Heart left ventricle (tissue), 16 donors: ENCODE measurements around the gene KRT81. TPM values are rescaled to one million over a fixed set of nuclear protein-coding genes. Genes with fewer than 3 reads are reported as not detected.
"Not testable (repeated sequence)": the region's sequence is repeated elsewhere in the genome, so short reads cannot be mapped to it uniquely, and the experiment has no call there.

Experiments used
- ATAC-seq, 4 donors: fragments of 200-7000 bp; cut with Tn5 transposase; one replicate each; pipeline ENCODE4 v1.9.1; 2020 to 2022; ENCODE audit warnings: moderate library complexity in 4 of 4, mild to moderate bottlenecking in 3 of 4, moderate number of reproducible peaks in 1 of 4
- DNase-seq, 5 donors: peaks; one replicate each; pipeline ENCODE4 v3.0.0-alpha.2; 2020
- H3K27ac ChIP-seq, 12 donors: fragments of 200-600 bp; sonication (generic) in 4 of 12; one replicate each; pipeline versions ENCODE4 v1.5.0 to v1.8.0; 2016 to 2022; ENCODE audit warnings: mild to moderate bottlenecking in 2 of 12
- H3K27me3 ChIP-seq, 9 donors: fragments of 200-600 bp; sonication (generic) in 2 of 9; one replicate each; pipeline versions ENCODE4 v1.5.1 to v1.8.0; 2016 to 2022; ENCODE audit warnings: mild to moderate bottlenecking in 3 of 9
- H3K36me3 ChIP-seq, 9 donors: fragments of 200-600 bp; sonication (generic) in 2 of 9; one replicate each; pipeline versions ENCODE4 v1.5.0 to v1.8.0; 2018 to 2022; ENCODE audit warnings: mild to moderate bottlenecking in 2 of 9
- H3K4me1 ChIP-seq, 12 donors: fragments of 200-600 bp; sonication (generic) in 4 of 12; one replicate each; pipeline versions ENCODE4 v1.5.0 to v1.8.0; 2016 to 2022; ENCODE audit warnings: mild to moderate bottlenecking in 3 of 12
- H3K4me3 ChIP-seq, 12 donors: fragments of 200-600 bp; sonication (generic) in 4 of 12; one replicate each; pipeline versions ENCODE4 v1.5.0 to v1.8.0; 2017 to 2022; ENCODE audit warnings: mild to moderate bottlenecking in 9 of 12, moderate library complexity in 4 of 12
- H3K9me3 ChIP-seq, 12 donors: fragments of 200-600 bp; sonication (generic) in 4 of 12; one replicate each; pipeline versions ENCODE4 v1.5.0 to v1.8.0; 2016 to 2022; ENCODE audit warnings: mild to moderate bottlenecking in 1 of 12
- POLR2A ChIP-seq, 2 donors: fragments of 450-650 bp; IDR thresholded peaks; one replicate each; pipeline ENCODE4 v1.6.1; 2017; ENCODE audit warnings: antibody characterized with exemption in 2 of 2, mild to moderate bottlenecking in 2 of 2, moderate library complexity in 2 of 2
- WGBS, 4 donors: extraction: QIAGEN DNeasy Blood & Tissue Kit in 2 of 4; methylation state at CpG; one replicate each; pipeline versions ENCODE4 v1.1.5 to v1.1.7; 2013 to 2018; 5-methylcytosine and 5-hydroxymethylcytosine counted together
- intact Hi-C, 10 donors: fragments of 100-400 bp; cut with DNase I; formaldehyde crosslinking; loops; one replicate each; pipeline versions ENCODE4 v1.11.1 to v1.14.2; 2022
- polyA plus RNA-seq, 2 donors: library from polyadenylated mRNA; stranded (reverse); fragments of 200-250 nt; gene quantifications; one replicate each; pipeline ENCODE4 v1.2.3, GENCODE V29; 2013
- total RNA-seq, 9 donors: library from RNA; depleted of rRNA in 2 of 9; stranded (reverse); fragments of >200 nt in 2 of 9; fragmentation: NEBNext Ultra II Directional in 3 of 9; extraction: Animal tissue kit (Norgen Biotek cat#: 25700) in 3 of 9; gene quantifications; one replicate each; pipeline versions ENCODE4 v1.1.0 to v1.2.4, GENCODE V29; 2016 to 2023
- TF ChIP-seq, protein P1 (sequence below), 12 donors: fragments of 200-600 bp; sonication (generic) in 4 of 12; IDR thresholded peaks; one replicate each; pipeline versions ENCODE4 v1.5.0 to v1.8.0; 2018 to 2022; ENCODE audit warnings: antibody characterized with exemption in 12 of 12, mild to moderate bottlenecking in 5 of 12
- donor health status: ischemic (EF 13 %, LVEDD 7.1; RV severe dilation, severe dysfunction).
- donor health status: healthy with polysubstance abuse.
- donor health status: DM: no; HTN: yes; CAD: no.
- donor health status: DM: no; HTN: no; CAD: no.
- donor health status: ischemic (EF 25% LVEDD 6.9; RV normal size, moderate dysfunction).
- donor health status: ischemic (EF 25% LVEDD 5.7; RV mildly dilated, moderate dysfunction).
- donor health status: healthy.
- donor health status: DM: yes; HTN: yes; CAD: no.
- donor health status: ischemic (EF 35%, LVEDD 5.7; RV mildly dilated, moderate dysfunction).
- donor health status: nonischemic (EF 11% LVEDD 7.7; RV severe dilation, severe dysfunction).
- donor health status: DM: yes; HTN: yes; CAD: no.
- donor health status: PGD.
- donor health status: ischemic (EF 29% LVEDD 5.4; RV normal size, mild dysfunction).
- donor health status: nonischemic (EF 23%, LVEDD 6.1; RV moderate dilation, normal function).

KRT81 gene
- total and polyA plus RNA-seq, 11 donors: not detected

DNA sequence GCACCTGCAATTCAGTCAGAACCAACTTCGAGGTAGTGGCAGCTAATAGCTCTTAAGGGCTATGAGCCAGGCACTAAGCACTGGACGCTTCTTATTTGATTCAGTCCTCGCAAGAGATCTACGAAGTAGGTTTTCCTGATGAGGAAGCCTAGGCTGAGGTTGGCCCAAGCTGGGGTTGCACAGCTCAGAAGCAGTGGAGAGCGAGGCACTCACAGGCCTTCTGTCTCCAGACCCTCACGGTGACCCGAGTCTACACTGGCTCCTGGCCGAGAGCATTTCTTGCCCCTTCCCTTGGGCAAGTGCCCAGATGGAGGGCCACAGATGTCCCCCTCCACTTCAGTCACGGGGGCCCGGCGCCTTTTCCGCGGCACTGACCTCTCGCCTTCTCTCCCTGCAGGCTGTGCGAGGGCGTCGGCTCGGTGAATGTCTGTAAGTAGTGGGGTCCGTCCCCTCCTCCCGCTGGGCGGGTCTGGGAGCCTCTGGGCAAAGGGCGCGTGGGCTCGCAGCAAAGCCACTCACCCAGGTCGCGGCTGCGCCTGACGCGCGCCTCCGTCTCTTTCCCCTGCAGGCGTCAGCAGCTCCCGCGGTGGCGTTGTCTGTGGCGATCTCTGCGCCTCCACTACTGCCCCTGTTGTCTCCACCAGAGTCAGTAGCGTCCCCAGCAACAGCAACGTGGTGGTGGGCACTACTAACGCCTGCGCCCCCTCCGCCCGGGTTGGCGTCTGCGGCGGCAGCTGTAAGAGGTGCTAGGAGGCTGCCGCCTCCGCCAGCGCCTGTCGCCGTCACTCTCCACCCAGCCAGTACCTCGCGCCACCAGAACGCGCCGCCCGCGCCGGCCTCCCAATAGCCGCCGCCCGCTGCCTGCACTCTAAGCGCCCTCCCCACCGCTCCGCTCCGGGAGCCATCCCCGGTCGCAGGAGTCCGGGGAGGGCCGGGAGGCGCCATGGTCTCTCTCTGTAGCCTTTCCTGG, 16.8 kb upstream of the KRT81 start:
- intact Hi-C loops: no loop called here
- H3K27ac ChIP-seq: peak overlapping the region in 1 of 12 donors; percentile 30

DNA sequence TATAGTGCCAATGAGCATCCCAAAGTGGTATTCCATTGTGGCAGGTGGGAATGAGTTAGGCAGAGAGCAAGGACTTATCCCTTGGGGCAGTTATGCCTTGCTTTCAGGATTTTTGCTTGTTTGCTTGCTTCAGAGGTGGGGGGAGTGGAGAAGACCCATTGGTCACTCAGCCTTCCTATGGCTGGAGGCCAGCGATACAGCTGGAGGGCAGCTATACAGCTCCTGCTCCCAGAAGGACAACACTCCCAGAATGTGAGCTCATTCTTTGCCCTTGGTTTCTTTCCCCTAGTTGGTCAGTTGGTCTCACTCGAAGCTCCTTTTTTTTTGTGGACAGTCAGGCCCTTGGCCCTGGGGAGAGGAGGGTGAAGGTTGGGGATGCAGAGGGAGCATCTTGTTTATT, 15.4 kb upstream of the KRT81 start:
- DNase-seq (no peak), ATAC-seq (no peak)
- WGBS, 4 donors: 82 to 88% (median 85%) methylated on average over 2 of the region's 2 CpGs
- H3K4me1 ChIP-seq: peaks cover 0 to 19% (median 0%) of the 10 kb centered on the region in 12 donors
- no peaks in the 10 kb centered on the region for H3K9me3 ChIP-seq
- H3K36me3 ChIP-seq: no peaks in the 10 kb centered on the region
- TF ChIP-seq, protein P1, sequence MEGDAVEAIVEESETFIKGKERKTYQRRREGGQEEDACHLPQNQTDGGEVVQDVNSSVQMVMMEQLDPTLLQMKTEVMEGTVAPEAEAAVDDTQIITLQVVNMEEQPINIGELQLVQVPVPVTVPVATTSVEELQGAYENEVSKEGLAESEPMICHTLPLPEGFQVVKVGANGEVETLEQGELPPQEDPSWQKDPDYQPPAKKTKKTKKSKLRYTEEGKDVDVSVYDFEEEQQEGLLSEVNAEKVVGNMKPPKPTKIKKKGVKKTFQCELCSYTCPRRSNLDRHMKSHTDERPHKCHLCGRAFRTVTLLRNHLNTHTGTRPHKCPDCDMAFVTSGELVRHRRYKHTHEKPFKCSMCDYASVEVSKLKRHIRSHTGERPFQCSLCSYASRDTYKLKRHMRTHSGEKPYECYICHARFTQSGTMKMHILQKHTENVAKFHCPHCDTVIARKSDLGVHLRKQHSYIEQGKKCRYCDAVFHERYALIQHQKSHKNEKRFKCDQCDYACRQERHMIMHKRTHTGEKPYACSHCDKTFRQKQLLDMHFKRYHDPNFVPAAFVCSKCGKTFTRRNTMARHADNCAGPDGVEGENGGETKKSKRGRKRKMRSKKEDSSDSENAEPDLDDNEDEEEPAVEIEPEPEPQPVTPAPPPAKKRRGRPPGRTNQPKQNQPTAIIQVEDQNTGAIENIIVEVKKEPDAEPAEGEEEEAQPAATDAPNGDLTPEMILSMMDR (IDR thresholded peaks at IDR 0.05): no peak
- TF ChIP-seq POLR2A (IDR thresholded peaks at IDR 0.05): no peak
- H3K27me3 ChIP-seq: peaks cover 0 to 45% (median 11%) of the 10 kb centered on the region in 9 donors
- intact Hi-C loops: no loop called here
- no peak overlapping the region for H3K4me3 ChIP-seq
- H3K27ac ChIP-seq: no peak overlapping the region

More for the DNA sequence above, 16.8 kb upstream of the KRT81 start:
- H3K36me3 ChIP-seq: no peaks in the 10 kb centered on the region
- TF ChIP-seq, protein P1 (IDR thresholded peaks at IDR 0.05): peak in 7 of 12 donors; percentile 12 to 34 (median 19)
- no peak for TF ChIP-seq POLR2A (IDR thresholded peaks at IDR 0.05)
- WGBS, 4 donors: 7 to 13% (median 9%) methylated on average over 45 to 71 of the region's 71 CpGs
- ATAC-seq: peak; percentile 74 to 93 (median 87)
- no peaks in the 10 kb centered on the region for H3K9me3 ChIP-seq
- peak overlapping the region; percentile 8 to 58 (median 45) for H3K4me3 ChIP-seq
- peak in 4 of 5 donors; percentile 37 to 56 (median 42) for DNase-seq
- H3K27me3 ChIP-seq: peaks cover 0 to 45% (median 11%) of the 10 kb centered on the region in 9 donors
- peaks cover 0 to 19% (median 0%) of the 10 kb centered on the region in 12 donors for H3K4me1 ChIP-seq

DNA sequence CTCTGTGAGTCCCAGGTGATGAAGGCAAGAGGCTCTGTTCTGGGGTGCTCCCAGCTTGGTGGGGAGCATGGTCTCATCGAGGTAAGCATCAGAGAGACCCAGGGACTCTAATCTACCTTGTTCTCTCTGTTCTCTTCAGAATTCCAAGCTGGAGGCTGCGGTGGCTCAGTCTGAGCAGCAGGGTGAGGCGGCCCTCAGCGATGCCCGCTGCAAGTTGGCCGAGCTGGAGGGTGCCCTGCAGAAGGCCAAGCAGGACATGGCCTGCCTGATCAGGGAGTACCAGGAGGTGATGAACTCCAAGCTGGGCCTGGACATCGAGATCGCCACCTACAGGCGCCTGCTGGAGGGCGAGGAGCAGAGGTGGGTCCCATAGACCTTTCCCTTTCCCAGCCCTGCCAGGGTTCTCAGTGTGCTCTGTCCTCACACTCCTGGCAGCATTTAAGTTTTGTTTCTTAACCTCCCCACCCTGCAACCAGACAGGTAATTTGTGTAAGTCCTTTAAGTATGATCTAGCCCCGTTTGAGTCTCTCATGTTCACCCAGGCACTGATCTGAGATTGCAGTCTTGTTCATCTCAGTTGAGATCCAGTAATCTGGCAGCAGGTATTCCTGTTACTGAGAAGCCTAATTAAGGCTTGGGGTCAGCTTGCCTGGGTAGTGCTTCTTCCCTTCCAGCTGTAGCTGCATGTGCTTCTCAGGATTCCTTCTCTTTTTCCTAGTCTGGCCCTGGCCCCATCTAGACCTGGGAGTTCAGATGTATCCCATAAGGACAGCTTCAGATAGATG, 14.8 kb upstream of the KRT81 start:
- intact Hi-C loops: no loop called here
- H3K9me3 ChIP-seq: no peaks in the 10 kb centered on the region
- H3K27me3 ChIP-seq: peaks cover 0 to 48% (median 11%) of the 10 kb centered on the region in 9 donors
- no peak overlapping the region for H3K4me3 ChIP-seq
- ATAC-seq (no peak), DNase-seq (no peak)
- TF ChIP-seq, protein P1 (IDR thresholded peaks at IDR 0.05): peak in 6 of 12 donors; percentile 9 to 27 (median 21)
- TF ChIP-seq POLR2A (IDR thresholded peaks at IDR 0.05): no peak
- 62 to 69% (median 63%) methylated on average over 8 to 11 of the region's 11 CpGs for WGBS, 4 donors
- no peak overlapping the region for H3K27ac ChIP-seq
- peaks cover 0 to 16% (median 0%) of the 10 kb centered on the region in 12 donors for H3K4me1 ChIP-seq
- H3K36me3 ChIP-seq: no peaks in the 10 kb centered on the region

DNA sequence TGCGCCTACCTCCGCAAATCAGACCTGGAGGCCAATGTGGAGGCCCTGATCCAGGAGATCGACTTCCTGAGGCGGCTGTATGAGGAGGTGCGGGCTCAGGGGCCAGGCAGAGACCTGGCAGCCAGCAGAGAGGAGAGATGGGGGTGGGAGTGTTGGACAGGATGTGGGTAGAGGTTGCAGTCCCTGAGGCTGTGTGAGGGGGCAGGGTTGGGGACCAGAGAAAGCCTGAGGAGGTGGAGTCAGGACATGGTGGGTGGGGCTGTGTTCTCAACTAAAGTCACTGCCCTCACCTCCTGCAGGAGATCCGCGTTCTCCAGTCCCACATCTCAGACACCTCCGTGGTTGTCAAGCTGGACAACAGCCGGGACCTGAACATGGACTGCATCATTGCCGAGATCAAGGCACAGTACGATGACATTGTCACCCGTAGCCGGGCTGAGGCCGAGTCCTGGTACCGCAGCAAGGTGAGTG, 13.6 kb upstream of the KRT81 start:
- H3K9me3 ChIP-seq, H3K36me3 ChIP-seq, H3K4me3 ChIP-seq, H3K27ac ChIP-seq, ATAC-seq, intact Hi-C loops, DNase-seq: not testable (repeated sequence)
- Histone ChIP-seq H3K4me1 (peaks cover 0 to 15% (median 0%) of the 10 kb centered on the region in 12 donors), H3K27me3 (peaks cover 0 to 49% (median 11%) of the 10 kb centered on the region in 9 donors)
- 69 to 79% (median 76%) methylated on average over 15 of the region's 15 CpGs for WGBS, 4 donors

DNA sequence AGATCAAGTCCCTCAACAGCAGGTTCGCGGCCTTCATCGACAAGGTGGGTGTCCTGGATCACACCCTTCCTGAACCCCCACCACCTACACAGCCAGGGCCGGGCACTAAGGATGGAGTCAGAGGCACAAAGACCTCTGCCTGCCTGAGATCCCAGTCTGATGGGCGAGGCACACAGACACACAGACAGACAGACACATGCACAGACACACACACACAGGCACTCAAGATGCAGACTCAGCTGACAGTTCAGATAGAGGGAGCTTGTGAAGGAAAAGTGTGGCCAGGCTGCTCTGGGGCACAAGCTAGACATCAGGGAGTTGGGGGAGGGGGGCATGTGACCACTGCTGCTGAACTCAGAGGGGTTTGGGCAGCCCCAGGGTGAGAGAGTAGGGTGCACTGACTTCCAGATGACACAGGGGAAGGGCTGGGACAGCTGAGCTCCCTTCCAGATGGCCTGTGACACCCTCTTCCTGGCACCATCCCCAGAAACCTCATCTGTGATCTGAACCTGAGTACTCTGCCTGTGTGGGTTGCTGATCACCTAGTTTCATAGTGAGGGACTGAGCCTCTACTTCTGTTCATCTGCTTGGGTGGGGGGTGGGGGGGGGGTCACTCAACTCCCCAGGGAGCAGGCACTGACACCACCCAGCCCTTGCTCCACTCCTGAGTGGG, 11.0 kb upstream of the KRT81 start:
- H3K4me1 ChIP-seq, H3K27ac ChIP-seq, H3K9me3 ChIP-seq, intact Hi-C loops, DNase-seq, H3K4me3 ChIP-seq, H3K36me3 ChIP-seq: not testable (repeated sequence)
- peak in 1 of 4 donors; percentile 24 for ATAC-seq
- WGBS, 4 donors: no CpG with 5 or more reads among the region's 5 CpGs
- peaks cover 0 to 41% (median 5%) of the 10 kb centered on the region in 9 donors for H3K27me3 ChIP-seq

DNA sequence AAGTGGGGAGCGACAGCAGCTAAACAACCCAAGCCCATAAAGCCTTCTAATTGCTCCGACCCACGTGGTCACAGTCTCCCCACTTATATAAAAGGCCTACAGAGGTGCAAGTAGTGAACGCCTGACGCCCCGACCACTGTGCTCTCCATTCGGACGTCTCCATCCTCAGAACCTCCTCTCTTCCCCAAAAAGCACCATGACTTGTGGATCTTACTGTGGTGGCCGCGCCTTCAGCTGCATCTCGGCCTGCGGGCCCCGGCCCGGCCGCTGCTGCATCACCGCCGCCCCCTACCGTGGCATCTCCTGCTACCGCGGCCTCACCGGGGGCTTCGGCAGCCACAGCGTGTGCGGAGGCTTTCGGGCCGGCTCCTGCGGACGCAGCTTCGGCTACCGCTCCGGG, 10.4 kb upstream of the KRT81 start:
- 77 to 89% (median 81%) methylated on average over 13 to 24 of the region's 31 CpGs for WGBS, 4 donors
- not testable (repeated sequence) for ATAC-seq

More for the DNA sequence above, 10.4 kb upstream of the KRT81 start:
- intact Hi-C loops, H3K9me3 ChIP-seq, H3K27ac ChIP-seq, H3K4me3 ChIP-seq, DNase-seq, H3K36me3 ChIP-seq, H3K4me1 ChIP-seq: not testable (repeated sequence)
- peaks cover 0 to 39% (median 4%) of the 10 kb centered on the region in 9 donors for H3K27me3 ChIP-seq
